ENCODE results near the gene RNF8. TPM values are rescaled to one million over a fixed set of nuclear protein-coding genes. Genes with fewer than 3 reads are reported as not detected.

Gene RNF8
- total RNA-seq, 1 donor from 2014 or later: 22.4 TPM

- H3K4me3 ChIP-seq (ENCODE audit: insufficient read depth, low read depth, low read length): no peak overlapping the region
- H3K27ac Mint-ChIP-seq (ENCODE audit: unreplicated experiment): no peak overlapping the region
- H3K36me3 ChIP-seq (ENCODE audit: insufficient read depth, low read length): peaks cover 12% of the 10 kb centered on the region
- peaks cover 2% of the 10 kb centered on the region for H3K9me3 Mint-ChIP-seq (ENCODE audit: unreplicated experiment)
- H3K27me3 ChIP-seq (ENCODE audit: insufficient read depth, low read length): no peaks in the 10 kb centered on the region
- H3K36me3 Mint-ChIP-seq (ENCODE audit: low read depth, unreplicated experiment): peaks cover 10% of the 10 kb centered on the region
- H3K9me3 ChIP-seq (ENCODE audit: insufficient read depth, low read depth, low read length): no peaks in the 10 kb centered on the region
- no peak overlapping the region for H3K4me2 ChIP-seq (ENCODE audit: low read length)
- H3K4me1 Mint-ChIP-seq (ENCODE audit: low read depth, unreplicated experiment): peaks cover 22% of the 10 kb centered on the region
- no peak overlapping the region for H2AFZ ChIP-seq (ENCODE audit: low read depth, low read length)
- no peak overlapping the region for H3K9ac ChIP-seq (ENCODE audit: low read length)
- TF ChIP-seq CTCF (IDR thresholded peaks at IDR 0.05; ENCODE audit: insufficient read depth, low read depth, low read length) (no peak), EZH2 (IDR thresholded peaks at IDR 0.05; ENCODE audit: insufficient read depth, low read length) (no peak)
- peaks cover 14% of the 10 kb centered on the region for H3K4me1 ChIP-seq (ENCODE audit: insufficient read depth, low read length)
- H3K27me3 Mint-ChIP-seq (ENCODE audit: low read depth, unreplicated experiment): no peaks in the 10 kb centered on the region
- no peak overlapping the region for H3K27ac ChIP-seq (ENCODE audit: low read depth, low read length)
- H4K20me1 ChIP-seq (ENCODE audit: insufficient read depth, low read length): peaks cover 19% of the 10 kb centered on the region
- FAIRE-seq: no peak
- DNase-seq (ENCODE audit: low read depth): no peak
- no peaks in the 10 kb centered on the region for H3K79me2 ChIP-seq (ENCODE audit: insufficient read depth, low read length)
- H3K4me3 Mint-ChIP-seq (ENCODE audit: unreplicated experiment): no peak overlapping the region
Measured at GRCh38 chr6:37373822-37374471, 20.2 kb downstream of the RNF8 start.

GRCh38 chr6:37375376-37375775 lies 21.6 kb downstream of the RNF8 start:
- Mint-ChIP-seq H3K4me1 (ENCODE audit: low read depth, unreplicated experiment) (peaks cover 10% of the 10 kb centered on the region), H3K9me3 (ENCODE audit: unreplicated experiment) (peaks cover 2% of the 10 kb centered on the region), H3K36me3 (ENCODE audit: low read depth, unreplicated experiment) (peaks cover 8% of the 10 kb centered on the region), H3K27ac (ENCODE audit: unreplicated experiment) (no peak overlapping the region), H3K4me3 (ENCODE audit: unreplicated experiment) (no peak overlapping the region), H3K27me3 (ENCODE audit: low read depth, unreplicated experiment) (no peaks in the 10 kb centered on the region)
- Histone ChIP-seq H3K27me3 (ENCODE audit: insufficient read depth, low read length) (no peaks in the 10 kb centered on the region), H4K20me1 (ENCODE audit: insufficient read depth, low read length) (peaks cover 10% of the 10 kb centered on the region), H3K36me3 (ENCODE audit: insufficient read depth, low read length) (peaks cover 13% of the 10 kb centered on the region), H3K4me2 (ENCODE audit: low read length) (no peak overlapping the region), H3K4me3 (ENCODE audit: insufficient read depth, low read depth, low read length) (no peak overlapping the region), H2AFZ (ENCODE audit: low read depth, low read length) (no peak overlapping the region), H3K79me2 (ENCODE audit: insufficient read depth, low read length) (no peaks in the 10 kb centered on the region), H3K9ac (ENCODE audit: low read length) (no peak overlapping the region), H3K4me1 (ENCODE audit: insufficient read depth, low read length) (no peaks in the 10 kb centered on the region), H3K27ac (ENCODE audit: low read depth, low read length) (no peak overlapping the region), H3K9me3 (ENCODE audit: insufficient read depth, low read depth, low read length) (no peaks in the 10 kb centered on the region)
- DNase-seq (ENCODE audit: low read depth) (no peak), FAIRE-seq (no peak)
- TF ChIP-seq CTCF (IDR thresholded peaks at IDR 0.05; ENCODE audit: insufficient read depth, low read depth, low read length) (no peak), EZH2 (IDR thresholded peaks at IDR 0.05; ENCODE audit: insufficient read depth, low read length) (no peak)

- TF ChIP-seq EZH2 (IDR thresholded peaks at IDR 0.05; ENCODE audit: insufficient read depth, low read length): no peak
- no peak for TF ChIP-seq CTCF (IDR thresholded peaks at IDR 0.05; ENCODE audit: insufficient read depth, low read depth, low read length)
- no peaks in the 10 kb centered on the region for H3K9me3 Mint-ChIP-seq (ENCODE audit: unreplicated experiment)
- no peak overlapping the region for H2AFZ ChIP-seq (ENCODE audit: low read depth, low read length)
- no peaks in the 10 kb centered on the region for H3K9me3 ChIP-seq (ENCODE audit: insufficient read depth, low read depth, low read length)
- H3K27ac ChIP-seq (ENCODE audit: low read depth, low read length): no peak overlapping the region
- DNase-seq (ENCODE audit: low read depth) (no peak), FAIRE-seq (no peak)
- H3K36me3 Mint-ChIP-seq (ENCODE audit: low read depth, unreplicated experiment): peaks cover 6% of the 10 kb centered on the region
- no peaks in the 10 kb centered on the region for H3K4me1 ChIP-seq (ENCODE audit: insufficient read depth, low read length)
- H3K4me2 ChIP-seq (ENCODE audit: low read length): no peak overlapping the region
- no peaks in the 10 kb centered on the region for H3K79me2 ChIP-seq (ENCODE audit: insufficient read depth, low read length)
- H3K27me3 ChIP-seq (ENCODE audit: insufficient read depth, low read length): no peaks in the 10 kb centered on the region
- H3K27ac Mint-ChIP-seq (ENCODE audit: unreplicated experiment): no peak overlapping the region
- no peaks in the 10 kb centered on the region for H3K27me3 Mint-ChIP-seq (ENCODE audit: low read depth, unreplicated experiment)
- peaks cover 8% of the 10 kb centered on the region for H4K20me1 ChIP-seq (ENCODE audit: insufficient read depth, low read length)
- peaks cover 13% of the 10 kb centered on the region for H3K36me3 ChIP-seq (ENCODE audit: insufficient read depth, low read length)
- no peak overlapping the region for H3K4me3 ChIP-seq (ENCODE audit: insufficient read depth, low read depth, low read length)
- H3K4me1 Mint-ChIP-seq (ENCODE audit: low read depth, unreplicated experiment): peaks cover 4% of the 10 kb centered on the region
- no peak overlapping the region for H3K9ac ChIP-seq (ENCODE audit: low read length)
- no peak overlapping the region for H3K4me3 Mint-ChIP-seq (ENCODE audit: unreplicated experiment)
Measured at GRCh38 chr6:37376078-37376743, 22.4 kb downstream of the RNF8 start.
